Loucy (cell line): ENCODE data around the gene CGGBP1.

Experiments used
- EZH2phosphoT487 ChIP-seq: fragments of 200-600 bp; IDR thresholded peaks from 2 replicates; pipeline ENCODE4 v1.6.1; 2018; ENCODE audit warnings: antibody characterized with exemption, mild to moderate bottlenecking, moderate library complexity, borderline replicate concordance
- TF ChIP-seq, protein P1 (sequence below): fragments of 200-600 bp; sonication (generic); conservative IDR thresholded peaks from 2 replicates; pipeline ENCODE4 v1.5.1; 2014; ENCODE audit warnings: mild to moderate bottlenecking, antibody characterized with exemption, low read length

DNA sequence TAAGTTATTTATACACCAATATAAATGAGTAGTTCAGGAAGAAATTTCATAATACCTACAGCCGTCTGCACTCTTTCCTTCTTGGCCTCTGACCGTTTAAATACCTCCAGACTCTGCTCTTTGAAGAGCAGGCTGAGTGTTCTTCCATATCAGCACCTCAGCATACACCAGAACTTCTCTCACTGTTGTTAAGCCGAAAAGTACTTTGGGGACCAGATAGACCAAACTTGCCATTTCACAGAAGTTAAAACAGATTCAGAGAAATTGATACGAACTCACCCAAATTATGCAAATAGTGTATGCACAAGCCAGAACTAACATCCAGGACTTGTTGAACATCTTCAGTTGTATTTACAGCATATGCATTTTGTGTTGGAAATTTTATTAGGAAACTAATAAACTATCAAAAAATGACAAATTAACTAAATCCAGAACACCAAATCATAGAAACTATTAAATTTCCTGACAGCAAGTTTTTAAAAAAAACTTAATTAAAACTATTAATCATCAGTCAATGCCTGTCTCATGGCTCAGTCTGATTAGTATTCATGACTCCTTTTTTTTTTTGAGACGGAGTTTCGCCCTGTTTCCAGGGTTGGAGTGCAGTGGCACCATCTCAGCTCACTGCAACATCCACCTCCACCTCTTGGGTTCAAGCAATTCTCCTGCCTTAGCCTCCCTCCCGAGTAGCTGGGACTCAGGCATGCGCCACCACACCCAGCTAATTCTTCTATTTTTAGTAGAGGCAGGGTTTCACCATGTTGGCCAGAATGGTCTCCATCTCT, 24.1 kb downstream of the CGGBP1 start:
- TF ChIP-seq, protein P1, sequence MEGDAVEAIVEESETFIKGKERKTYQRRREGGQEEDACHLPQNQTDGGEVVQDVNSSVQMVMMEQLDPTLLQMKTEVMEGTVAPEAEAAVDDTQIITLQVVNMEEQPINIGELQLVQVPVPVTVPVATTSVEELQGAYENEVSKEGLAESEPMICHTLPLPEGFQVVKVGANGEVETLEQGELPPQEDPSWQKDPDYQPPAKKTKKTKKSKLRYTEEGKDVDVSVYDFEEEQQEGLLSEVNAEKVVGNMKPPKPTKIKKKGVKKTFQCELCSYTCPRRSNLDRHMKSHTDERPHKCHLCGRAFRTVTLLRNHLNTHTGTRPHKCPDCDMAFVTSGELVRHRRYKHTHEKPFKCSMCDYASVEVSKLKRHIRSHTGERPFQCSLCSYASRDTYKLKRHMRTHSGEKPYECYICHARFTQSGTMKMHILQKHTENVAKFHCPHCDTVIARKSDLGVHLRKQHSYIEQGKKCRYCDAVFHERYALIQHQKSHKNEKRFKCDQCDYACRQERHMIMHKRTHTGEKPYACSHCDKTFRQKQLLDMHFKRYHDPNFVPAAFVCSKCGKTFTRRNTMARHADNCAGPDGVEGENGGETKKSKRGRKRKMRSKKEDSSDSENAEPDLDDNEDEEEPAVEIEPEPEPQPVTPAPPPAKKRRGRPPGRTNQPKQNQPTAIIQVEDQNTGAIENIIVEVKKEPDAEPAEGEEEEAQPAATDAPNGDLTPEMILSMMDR, result no peak
- TF ChIP-seq EZH2phosphoT487, result no peak
